Measurements from ENCODE around the gene DDX54. TPM values are rescaled to one million over a fixed set of nuclear protein-coding genes. Genes with fewer than 3 reads are reported as not detected.

Gene DDX54
- total RNA-seq, 1 donor from 2014 or later, result 52.8 TPM

GRCh38 chr12:113161415-113162016 is 23.8 kb downstream of the DDX54 start:
- Mint-ChIP-seq H3K4me1 (ENCODE audit: unreplicated experiment) (peaks cover 2% of the 10 kb centered on the region), H3K9me3 (ENCODE audit: unreplicated experiment) (no peaks in the 10 kb centered on the region), H3K27me3 (ENCODE audit: unreplicated experiment) (no peaks in the 10 kb centered on the region), H3K36me3 (ENCODE audit: unreplicated experiment) (peaks cover 56% of the 10 kb centered on the region), H3K27ac (ENCODE audit: unreplicated experiment) (no peak overlapping the region), H3K4me3 (ENCODE audit: unreplicated experiment) (no peak overlapping the region)
- no peak for DNase-seq (ENCODE audit: extremely low spot score, unreplicated experiment)
- no peak for TF ChIP-seq CTCF (IDR thresholded peaks at IDR 0.05)

GRCh38 chr12:113159937-113160336 is 25.3 kb downstream of the DDX54 start:
- TF ChIP-seq CTCF (IDR thresholded peaks at IDR 0.05), result no peak
- no peaks in the 10 kb centered on the region for H3K27me3 Mint-ChIP-seq (ENCODE audit: unreplicated experiment)
- no peak overlapping the region for H3K27ac Mint-ChIP-seq (ENCODE audit: unreplicated experiment)
- no peaks in the 10 kb centered on the region for H3K9me3 Mint-ChIP-seq (ENCODE audit: unreplicated experiment)
- no peak for DNase-seq (ENCODE audit: extremely low spot score, unreplicated experiment)
- peaks cover 2% of the 10 kb centered on the region for H3K4me1 Mint-ChIP-seq (ENCODE audit: unreplicated experiment)
- H3K36me3 Mint-ChIP-seq (ENCODE audit: unreplicated experiment), result peaks cover 48% of the 10 kb centered on the region
- no peak overlapping the region for H3K4me3 Mint-ChIP-seq (ENCODE audit: unreplicated experiment)

GRCh38 chr12:113158439-113159203 is 26.7 kb downstream of the DDX54 start:
- Mint-ChIP-seq H3K9me3 (ENCODE audit: unreplicated experiment) (no peaks in the 10 kb centered on the region), H3K27ac (ENCODE audit: unreplicated experiment) (no peak overlapping the region), H3K4me3 (ENCODE audit: unreplicated experiment) (no peak overlapping the region), H3K36me3 (ENCODE audit: unreplicated experiment) (peaks cover 45% of the 10 kb centered on the region), H3K27me3 (ENCODE audit: unreplicated experiment) (peaks cover 4% of the 10 kb centered on the region), H3K4me1 (ENCODE audit: unreplicated experiment) (peaks cover 2% of the 10 kb centered on the region)
- TF ChIP-seq CTCF (IDR thresholded peaks at IDR 0.05), result no peak
- no peak for DNase-seq (ENCODE audit: extremely low spot score, unreplicated experiment)

GRCh38 chr12:113157218-113157859 is 27.9 kb downstream of the DDX54 start:
- no peak for DNase-seq (ENCODE audit: extremely low spot score, unreplicated experiment)
- Mint-ChIP-seq H3K4me1 (ENCODE audit: unreplicated experiment) (peaks cover 7% of the 10 kb centered on the region), H3K4me3 (ENCODE audit: unreplicated experiment) (no peak overlapping the region), H3K27ac (ENCODE audit: unreplicated experiment) (no peak overlapping the region), H3K9me3 (ENCODE audit: unreplicated experiment) (no peaks in the 10 kb centered on the region), H3K36me3 (ENCODE audit: unreplicated experiment) (peaks cover 38% of the 10 kb centered on the region), H3K27me3 (ENCODE audit: unreplicated experiment) (peaks cover 8% of the 10 kb centered on the region)
- no peak for TF ChIP-seq CTCF (IDR thresholded peaks at IDR 0.05)

GRCh38 chr12:113155646-113156045 is 29.6 kb downstream of the DDX54 start:
- Mint-ChIP-seq H3K4me3 (ENCODE audit: unreplicated experiment) (no peak overlapping the region), H3K4me1 (ENCODE audit: unreplicated experiment) (peaks cover 6% of the 10 kb centered on the region), H3K27ac (ENCODE audit: unreplicated experiment) (no peak overlapping the region), H3K36me3 (ENCODE audit: unreplicated experiment) (peaks cover 28% of the 10 kb centered on the region), H3K27me3 (ENCODE audit: unreplicated experiment) (peaks cover 14% of the 10 kb centered on the region), H3K9me3 (ENCODE audit: unreplicated experiment) (no peaks in the 10 kb centered on the region)
- DNase-seq (ENCODE audit: extremely low spot score, unreplicated experiment), result no peak
- TF ChIP-seq CTCF (IDR thresholded peaks at IDR 0.05), result no peak
